Esophagus muscularis mucosa (tissue), 4 donors: Measurements from ENCODE around the gene LAT.

Experiments used
- EP300 ChIP-seq: sonication (generic); formaldehyde crosslinking; IDR thresholded peaks from one replicate; pipeline ENCODE4 v1.6.1; 2017; ENCODE audit warnings: antibody characterized with exemption
- POLR2A ChIP-seq: fragments of 450-650 bp; IDR thresholded peaks from one replicate; pipeline ENCODE4 v1.6.1; 2017; ENCODE audit warnings: antibody characterized with exemption, moderate library complexity, mild to moderate bottlenecking, low read depth
- POLR2AphosphoS5 ChIP-seq, 2 donors: sonication (generic); formaldehyde crosslinking; IDR thresholded peaks; one replicate each; pipeline ENCODE4 v1.6.1; 2017; ENCODE audit warnings: antibody characterized with exemption in 2 of 2
- TF ChIP-seq, protein P1 (sequence below), 3 experiments: fragments of 200-600 bp in 2 of 3; fragments of 450-650 bp in 1 of 3; sonication (generic) in 2 of 3; IDR thresholded peaks; one replicate each; pipeline ENCODE4 v1.5.1; 2017 to 2019; ENCODE audit warnings: antibody characterized with exemption in 3 of 3, mild to moderate bottlenecking in 2 of 3, moderate library complexity in 1 of 3

DNA sequence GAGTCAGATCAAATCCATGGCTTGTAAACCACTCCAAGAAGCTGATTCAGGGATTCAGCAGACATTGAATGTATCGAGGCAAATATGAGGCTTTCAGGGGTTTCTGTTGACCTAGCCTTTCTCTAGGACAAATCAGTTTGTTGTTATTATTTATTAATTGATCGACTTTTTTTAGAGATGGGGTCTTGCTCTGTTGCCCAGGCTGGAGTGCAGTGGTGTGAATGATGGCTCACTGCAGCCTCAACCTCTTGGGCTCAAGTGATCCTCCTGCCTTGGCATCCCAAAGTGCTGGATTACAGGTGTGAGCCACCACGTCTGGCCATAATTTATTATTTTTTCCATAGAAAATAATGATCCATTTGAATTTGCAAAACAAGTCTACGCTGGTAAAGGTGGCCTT lies 27.0 kb downstream of the LAT start:
- TF ChIP-seq EP300, result no peak
- TF ChIP-seq, protein P1, sequence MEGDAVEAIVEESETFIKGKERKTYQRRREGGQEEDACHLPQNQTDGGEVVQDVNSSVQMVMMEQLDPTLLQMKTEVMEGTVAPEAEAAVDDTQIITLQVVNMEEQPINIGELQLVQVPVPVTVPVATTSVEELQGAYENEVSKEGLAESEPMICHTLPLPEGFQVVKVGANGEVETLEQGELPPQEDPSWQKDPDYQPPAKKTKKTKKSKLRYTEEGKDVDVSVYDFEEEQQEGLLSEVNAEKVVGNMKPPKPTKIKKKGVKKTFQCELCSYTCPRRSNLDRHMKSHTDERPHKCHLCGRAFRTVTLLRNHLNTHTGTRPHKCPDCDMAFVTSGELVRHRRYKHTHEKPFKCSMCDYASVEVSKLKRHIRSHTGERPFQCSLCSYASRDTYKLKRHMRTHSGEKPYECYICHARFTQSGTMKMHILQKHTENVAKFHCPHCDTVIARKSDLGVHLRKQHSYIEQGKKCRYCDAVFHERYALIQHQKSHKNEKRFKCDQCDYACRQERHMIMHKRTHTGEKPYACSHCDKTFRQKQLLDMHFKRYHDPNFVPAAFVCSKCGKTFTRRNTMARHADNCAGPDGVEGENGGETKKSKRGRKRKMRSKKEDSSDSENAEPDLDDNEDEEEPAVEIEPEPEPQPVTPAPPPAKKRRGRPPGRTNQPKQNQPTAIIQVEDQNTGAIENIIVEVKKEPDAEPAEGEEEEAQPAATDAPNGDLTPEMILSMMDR (IDR thresholded peaks at IDR 0.05), result no peak
- no peak for TF ChIP-seq POLR2AphosphoS5 (IDR thresholded peaks at IDR 0.05)
- no peak for TF ChIP-seq POLR2A
